ENCODE data around the gene GPN2.

DNA sequence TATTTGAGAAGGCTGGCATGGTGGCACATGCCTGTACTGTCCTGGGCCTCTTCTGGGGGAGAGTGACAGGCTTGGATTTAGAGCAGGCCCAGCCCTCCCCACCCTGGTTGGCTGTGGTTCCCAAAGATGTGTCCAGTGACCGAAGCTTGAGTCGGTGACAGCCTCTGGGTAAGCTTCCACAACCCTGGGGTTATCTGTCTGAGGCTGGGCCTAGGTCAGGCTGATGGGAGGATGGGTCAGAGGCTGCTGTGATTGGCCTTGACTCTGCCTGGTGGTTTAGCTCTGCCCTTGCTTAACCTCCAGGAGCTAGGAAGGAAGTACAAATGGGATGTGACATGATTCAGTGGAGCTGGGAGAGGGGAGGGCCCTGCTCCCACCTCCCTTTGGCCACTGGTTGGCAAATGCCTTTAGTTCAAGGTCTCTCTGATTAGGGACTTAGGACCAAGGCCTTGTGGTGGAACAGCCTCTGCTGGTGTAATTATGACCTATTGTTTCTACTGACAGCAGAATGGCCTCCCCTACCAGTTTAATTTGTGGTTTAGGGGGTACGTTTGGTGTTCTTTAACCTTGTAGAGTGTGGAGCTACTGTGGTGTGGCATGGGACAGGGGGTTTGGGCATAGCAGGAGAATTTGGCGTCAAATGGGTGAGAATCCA is 48.0 kb upstream of the GPN2 start:
- no peak for TF ChIP-seq TCF7L2 (IDR thresholded peaks at IDR 0.05; ENCODE audit: low read depth, low read length)
- TF ChIP-seq, protein P1, sequence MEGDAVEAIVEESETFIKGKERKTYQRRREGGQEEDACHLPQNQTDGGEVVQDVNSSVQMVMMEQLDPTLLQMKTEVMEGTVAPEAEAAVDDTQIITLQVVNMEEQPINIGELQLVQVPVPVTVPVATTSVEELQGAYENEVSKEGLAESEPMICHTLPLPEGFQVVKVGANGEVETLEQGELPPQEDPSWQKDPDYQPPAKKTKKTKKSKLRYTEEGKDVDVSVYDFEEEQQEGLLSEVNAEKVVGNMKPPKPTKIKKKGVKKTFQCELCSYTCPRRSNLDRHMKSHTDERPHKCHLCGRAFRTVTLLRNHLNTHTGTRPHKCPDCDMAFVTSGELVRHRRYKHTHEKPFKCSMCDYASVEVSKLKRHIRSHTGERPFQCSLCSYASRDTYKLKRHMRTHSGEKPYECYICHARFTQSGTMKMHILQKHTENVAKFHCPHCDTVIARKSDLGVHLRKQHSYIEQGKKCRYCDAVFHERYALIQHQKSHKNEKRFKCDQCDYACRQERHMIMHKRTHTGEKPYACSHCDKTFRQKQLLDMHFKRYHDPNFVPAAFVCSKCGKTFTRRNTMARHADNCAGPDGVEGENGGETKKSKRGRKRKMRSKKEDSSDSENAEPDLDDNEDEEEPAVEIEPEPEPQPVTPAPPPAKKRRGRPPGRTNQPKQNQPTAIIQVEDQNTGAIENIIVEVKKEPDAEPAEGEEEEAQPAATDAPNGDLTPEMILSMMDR (IDR thresholded peaks at IDR 0.05), result no peak
- TF ChIP-seq POLR2AphosphoS5 (IDR thresholded peaks at IDR 0.05; ENCODE audit: low read depth, low read length), result no peak
- TF ChIP-seq SIN3A (IDR thresholded peaks at IDR 0.05; ENCODE audit: borderline replicate concordance, insufficient read depth, low read depth, low read length), result no peak
- TF ChIP-seq, protein P2, sequence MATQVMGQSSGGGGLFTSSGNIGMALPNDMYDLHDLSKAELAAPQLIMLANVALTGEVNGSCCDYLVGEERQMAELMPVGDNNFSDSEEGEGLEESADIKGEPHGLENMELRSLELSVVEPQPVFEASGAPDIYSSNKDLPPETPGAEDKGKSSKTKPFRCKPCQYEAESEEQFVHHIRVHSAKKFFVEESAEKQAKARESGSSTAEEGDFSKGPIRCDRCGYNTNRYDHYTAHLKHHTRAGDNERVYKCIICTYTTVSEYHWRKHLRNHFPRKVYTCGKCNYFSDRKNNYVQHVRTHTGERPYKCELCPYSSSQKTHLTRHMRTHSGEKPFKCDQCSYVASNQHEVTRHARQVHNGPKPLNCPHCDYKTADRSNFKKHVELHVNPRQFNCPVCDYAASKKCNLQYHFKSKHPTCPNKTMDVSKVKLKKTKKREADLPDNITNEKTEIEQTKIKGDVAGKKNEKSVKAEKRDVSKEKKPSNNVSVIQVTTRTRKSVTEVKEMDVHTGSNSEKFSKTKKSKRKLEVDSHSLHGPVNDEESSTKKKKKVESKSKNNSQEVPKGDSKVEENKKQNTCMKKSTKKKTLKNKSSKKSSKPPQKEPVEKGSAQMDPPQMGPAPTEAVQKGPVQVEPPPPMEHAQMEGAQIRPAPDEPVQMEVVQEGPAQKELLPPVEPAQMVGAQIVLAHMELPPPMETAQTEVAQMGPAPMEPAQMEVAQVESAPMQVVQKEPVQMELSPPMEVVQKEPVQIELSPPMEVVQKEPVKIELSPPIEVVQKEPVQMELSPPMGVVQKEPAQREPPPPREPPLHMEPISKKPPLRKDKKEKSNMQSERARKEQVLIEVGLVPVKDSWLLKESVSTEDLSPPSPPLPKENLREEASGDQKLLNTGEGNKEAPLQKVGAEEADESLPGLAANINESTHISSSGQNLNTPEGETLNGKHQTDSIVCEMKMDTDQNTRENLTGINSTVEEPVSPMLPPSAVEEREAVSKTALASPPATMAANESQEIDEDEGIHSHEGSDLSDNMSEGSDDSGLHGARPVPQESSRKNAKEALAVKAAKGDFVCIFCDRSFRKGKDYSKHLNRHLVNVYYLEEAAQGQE (IDR thresholded peaks at IDR 0.05; ENCODE audit: insufficient read depth in 1 of 2, low read depth in 2 of 2, low read length in 1 of 2), result no peak
